Naive thymus-derived CD8-positive, alpha-beta T cell (primary cell): ENCODE results near the gene GPR137. TPM values are rescaled to one million over a fixed set of nuclear protein-coding genes. Genes with fewer than 3 reads are reported as not detected.
A peak's percentile ranks its signal among the peaks of the same experiment; 100 is the strongest.
"Not testable (repeated sequence)": the region's sequence is repeated elsewhere in the genome, so short reads cannot be mapped to it uniquely, and the experiment has no call there.

ENCODE experiments used
- ATAC-seq, 2 donors: fragments of 150-1000 bp; cut with Tn5 transposase in 1 of 2; sonication (Bioruptor Pico), chemical (Tn5 transposase) in 1 of 2; 1 replicate in 1 of 2; 2 replicates in 1 of 2; pipeline ENCODE4 v1.10.0; 2021; ENCODE audit warnings: mild to moderate bottlenecking in 2 of 2, moderate library complexity in 2 of 2
- POLR2A ChIA-PET: fragments of 350-600 bp; sonication (Branson Sonifier 250); formaldehyde crosslinking; loops from one replicate; lab custom pipeline; 2021; ENCODE audit warnings: antibody characterized with exemption; lab: Charles Lee
- DNase-seq, 10 donors: peaks; one replicate each; pipeline versions ENCODE4 v3.0.0 to v3.0.0-alpha.2; 2020 to 2022
- H3K27ac Mint-ChIP-seq, 10 donors: one replicate each; pipeline ENCODE4 v1.8.0; 2020 to 2022; ENCODE audit warnings: mild to moderate bottlenecking in 10 of 10, mixed read lengths in 10 of 10, moderate library complexity in 4 of 10, inconsistent platforms in 1 of 10
- H3K27me3 Mint-ChIP-seq, 5 donors: one replicate each; pipeline ENCODE4 v1.8.0; 2021 to 2022; ENCODE audit warnings: mixed read lengths in 5 of 5
- H3K36me3 Mint-ChIP-seq, 3 donors: one replicate each; pipeline ENCODE4 v1.8.0; 2020 to 2022; ENCODE audit warnings: mixed read lengths in 3 of 3, mild to moderate bottlenecking in 2 of 3, inconsistent platforms in 1 of 3
- H3K4me1 Mint-ChIP-seq, 4 donors: one replicate each; pipeline ENCODE4 v1.8.0; 2021 to 2022; ENCODE audit warnings: mixed read lengths in 4 of 4
- H3K4me3 Mint-ChIP-seq, 10 donors: one replicate each; pipeline ENCODE4 v1.8.0; 2020 to 2022; ENCODE audit warnings: mild to moderate bottlenecking in 10 of 10, mixed read lengths in 10 of 10, moderate library complexity in 6 of 10, inconsistent platforms in 1 of 10
- H3K9me3 Mint-ChIP-seq, 9 donors: one replicate each; pipeline ENCODE4 v1.8.0; 2020 to 2022; ENCODE audit warnings: mixed read lengths in 9 of 9, mild to moderate bottlenecking in 3 of 9, inconsistent platforms in 1 of 9, moderate library complexity in 1 of 9
- polyA plus RNA-seq, 3 donors: library from polyadenylated mRNA; unstranded; fragments of 300-500 nt; fragmentation: Illumina TruSeq; gene quantifications; one replicate each; pipeline ENCODE4 v1.2.3, GENCODE V29; 2021
- total RNA-seq, 8 experiments: library from RNA in 2 of 8; stranded (reverse) in 2 of 8; gene quantifications; one replicate each; pipeline ENCODE4 v1.2.3 and lab custom pipeline; 2021 to 2026

GPR137 gene
- total and polyA plus RNA-seq, 5 experiments from 2014 or later: 4.8 to 33.3 (median 6.9) TPM

GRCh38 chr11:64244107-64244506 lies 41.5 kb upstream of the GPR137 start:
- H3K4me3 Mint-ChIP-seq: peak overlapping the region in 7 of 10 donors; percentile 18 to 96 (median 62)
- peaks cover 19 to 54% (median 50%) of the 10 kb centered on the region in 4 donors for H3K4me1 Mint-ChIP-seq
- no peak for ATAC-seq
- peak overlapping the region in 9 of 10 donors; percentile 11 to 86 (median 52) for H3K27ac Mint-ChIP-seq
- DNase-seq: no peak
- peaks cover 0 to 2% (median 0%) of the 10 kb centered on the region in 3 donors for H3K36me3 Mint-ChIP-seq
- H3K9me3 Mint-ChIP-seq: no peaks in the 10 kb centered on the region
- H3K27me3 Mint-ChIP-seq: no peaks in the 10 kb centered on the region
- POLR2A ChIA-PET: interaction anchor here (0.9 to 13.8 kb wide), 15 partner anchors 8 to 1403 kb away, joined by 3 to 176 read pairs (median 17); partner anchors contain the start of genes BAD, CATSPERZ, DNAJC4 and ESRRA

- no peaks in the 10 kb centered on the region for H3K9me3 Mint-ChIP-seq
- peaks cover 19 to 52% (median 50%) of the 10 kb centered on the region in 4 donors for H3K4me1 Mint-ChIP-seq
- no peak for ATAC-seq
- POLR2A ChIA-PET: interaction anchor here (0.6 to 13.8 kb wide), 17 partner anchors 9 to 693 kb away, joined by 3 to 176 read pairs (median 6); partner anchors contain the start of genes BAD, DNAJC4, FERMT3 and GPR137
- no peak for DNase-seq
- no peaks in the 10 kb centered on the region for H3K27me3 Mint-ChIP-seq
- H3K27ac Mint-ChIP-seq: peak overlapping the region in 7 of 10 donors; percentile 27 to 93 (median 80)
- H3K4me3 Mint-ChIP-seq: peak overlapping the region; percentile 44 to 92 (median 86)
- H3K36me3 Mint-ChIP-seq: peaks cover 0 to 2% (median 0%) of the 10 kb centered on the region in 3 donors
These were observed 40.7 kb upstream of the GPR137 start for GRCh38 chr11:64244966-64245365.

- no peaks in the 10 kb centered on the region for H3K27me3 Mint-ChIP-seq
- ATAC-seq: no peak
These were observed 40.2 kb upstream of the GPR137 start for GRCh38 chr11:64245401-64245796.

DNA sequence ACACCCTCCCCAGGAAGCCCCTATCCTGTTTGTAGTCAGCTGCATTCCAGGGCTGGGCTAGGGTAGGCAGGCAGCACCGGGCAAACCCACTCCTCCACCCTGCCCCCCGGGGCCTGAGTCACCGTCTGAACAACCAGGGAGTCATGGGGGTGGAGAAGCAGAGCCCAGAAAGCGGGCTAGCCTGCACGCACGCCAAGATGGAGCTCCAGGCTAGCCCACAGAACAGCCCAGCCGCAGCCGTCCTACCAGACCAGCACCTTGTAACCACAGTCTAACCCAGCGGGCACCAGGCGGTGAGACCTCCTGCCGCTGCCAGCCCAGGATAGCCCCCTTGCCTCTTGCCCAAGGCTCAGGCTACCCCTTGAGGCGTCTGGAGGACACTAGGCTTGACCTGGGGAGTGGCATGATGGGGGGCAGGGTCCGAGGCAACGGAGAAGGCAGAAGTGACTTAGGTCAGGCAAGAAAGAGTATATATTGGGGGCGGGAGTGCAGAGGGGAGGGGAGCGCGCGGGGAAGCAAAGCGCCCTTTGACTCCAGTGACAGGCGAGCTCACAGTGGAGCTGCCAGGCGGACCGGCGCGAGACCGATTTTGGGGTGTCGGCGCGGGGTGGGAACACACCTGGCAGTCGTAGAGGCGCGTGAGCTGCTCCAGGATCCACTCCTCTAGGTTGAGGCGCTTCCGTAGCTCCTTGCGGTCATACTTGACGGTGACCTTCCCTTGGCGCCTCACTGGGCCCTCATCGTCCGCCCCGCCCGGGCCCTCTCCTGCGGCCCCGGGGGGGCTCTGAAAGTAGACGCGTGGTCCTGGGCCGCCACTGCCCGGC lies 39.6 kb upstream of the GPR137 start:
- H3K4me1 Mint-ChIP-seq: peaks cover 16 to 49% (median 46%) of the 10 kb centered on the region in 4 donors
- POLR2A ChIA-PET: interaction anchor here (0.7 to 13.8 kb wide), 20 partner anchors 8 to 1519 kb away, joined by 3 to 176 read pairs (median 4); partner anchors contain the start of genes BAD, COX8A, DNAJC4 and ESRRA

More at GRCh38 chr11:64245401-64245796, 40.2 kb upstream of the GPR137 start:
- no peaks in the 10 kb centered on the region for H3K9me3 Mint-ChIP-seq
- H3K36me3 Mint-ChIP-seq: peaks cover 0 to 2% (median 0%) of the 10 kb centered on the region in 3 donors
- peaks cover 18 to 49% (median 47%) of the 10 kb centered on the region in 4 donors for H3K4me1 Mint-ChIP-seq
- peak overlapping the region in 9 of 10 donors; percentile 57 to 93 (median 80) for H3K27ac Mint-ChIP-seq
- POLR2A ChIA-PET: interaction anchor here (0.6 to 13.8 kb wide), 16 partner anchors 9 to 694 kb away, joined by 3 to 176 read pairs (median 6); partner anchors contain the start of genes BAD, DNAJC4, FERMT3 and GPR137
- peak in 1 of 10 donors; percentile 52 for DNase-seq
- peak overlapping the region; percentile 79 to 92 (median 88) for H3K4me3 Mint-ChIP-seq

DNA sequence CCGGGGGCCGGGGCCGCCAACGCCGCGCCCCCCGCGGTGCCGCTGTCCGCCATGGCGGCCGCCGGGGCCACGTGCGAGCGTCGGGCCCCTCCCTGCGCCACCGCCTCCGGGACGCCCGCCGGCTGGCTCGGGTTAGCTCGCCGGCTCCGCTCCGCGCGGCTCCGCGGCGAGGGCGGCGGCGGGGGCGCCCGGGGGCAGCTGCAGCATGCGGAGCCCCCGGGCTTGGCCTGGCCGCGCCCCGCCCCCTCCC lies 39.1 kb upstream of the GPR137 start:
- peaks cover 14 to 49% (median 45%) of the 10 kb centered on the region in 4 donors for H3K4me1 Mint-ChIP-seq
- not testable (repeated sequence) for H3K9me3 Mint-ChIP-seq, H3K27me3 Mint-ChIP-seq, H3K36me3 Mint-ChIP-seq
- peak; percentile 24 to 28 for ATAC-seq
- peak in 2 of 10 donors; percentile 35 to 36 for DNase-seq
- POLR2A ChIA-PET: interaction anchor here (0.7 to 13.8 kb wide), 14 partner anchors 13 to 1520 kb away, joined by 3 to 176 read pairs (median 8); partner anchors contain the start of genes BAD, COX8A, DNAJC4 and ESRRA
- H3K4me3 Mint-ChIP-seq: peak overlapping the region in 9 of 10 donors; percentile 78 to 92 (median 88)
- H3K27ac Mint-ChIP-seq: peak overlapping the region in 2 of 10 donors; percentile 73 to 89

More for the DNA sequence above, 39.6 kb upstream of the GPR137 start:
- DNase-seq (peak in 8 of 10 donors; percentile 27 to 76 (median 44)), ATAC-seq (peak in 1 of 2 donors; percentile 0)
- H3K4me3 Mint-ChIP-seq: peak overlapping the region; percentile 79 to 92 (median 88)
- H3K36me3 Mint-ChIP-seq: peaks cover 0 to 2% (median 0%) of the 10 kb centered on the region in 3 donors
- no peaks in the 10 kb centered on the region for H3K9me3 Mint-ChIP-seq
- peak overlapping the region in 9 of 10 donors; percentile 28 to 93 (median 83) for H3K27ac Mint-ChIP-seq
- H3K27me3 Mint-ChIP-seq: no peaks in the 10 kb centered on the region

DNA sequence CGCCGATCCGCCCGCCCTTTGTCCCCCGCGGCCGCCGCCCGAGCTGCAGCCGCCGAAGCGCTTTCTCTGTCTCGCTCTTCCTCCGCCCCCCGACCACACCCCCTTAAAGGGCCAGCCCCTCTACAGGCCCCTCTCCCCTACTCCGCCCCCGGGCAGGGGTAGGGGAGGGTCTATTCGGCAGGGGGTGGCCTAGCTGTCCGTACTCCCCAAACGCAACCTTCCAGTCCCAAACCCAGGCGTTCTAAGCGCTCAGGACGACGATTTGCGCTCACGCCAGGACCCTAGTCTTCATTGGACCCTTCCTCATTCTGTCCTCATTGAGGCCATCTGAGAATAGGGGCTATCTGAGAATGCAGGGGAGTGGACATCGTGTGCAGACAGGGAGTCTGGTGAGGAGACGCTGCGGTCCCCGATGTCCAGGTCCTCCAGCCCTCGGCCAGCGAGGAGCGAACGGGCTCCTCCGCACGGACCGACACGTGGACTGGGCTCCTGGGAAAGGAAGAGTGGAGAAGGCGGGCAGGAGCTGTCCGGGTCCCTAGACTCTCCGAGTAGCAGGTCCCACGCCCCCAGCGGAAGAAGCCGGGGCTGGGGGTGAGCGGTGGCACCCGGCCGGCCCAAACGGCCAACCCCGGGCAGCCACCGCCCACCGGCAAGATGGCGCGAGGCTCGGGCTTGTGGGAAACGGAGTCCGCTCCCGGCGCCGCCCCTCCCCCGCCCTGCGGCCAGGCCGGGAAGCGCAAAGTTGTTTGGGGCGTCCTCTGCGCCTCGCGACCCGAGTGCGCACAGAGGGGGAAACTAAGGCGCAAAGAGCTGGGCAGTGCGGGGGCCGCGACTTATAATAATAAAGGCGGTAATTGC lies 38.5 kb upstream of the GPR137 start, which contains the start of gene PPP1R14B:
Gene PPP1R14B (minus strand): TSS at position 73 of the 858 bp plus-strand sequence. CDS start 270 bp downstream, outside the sequence.
- no peaks in the 10 kb centered on the region for H3K9me3 Mint-ChIP-seq
- POLR2A ChIA-PET: interaction anchor here (0.7 to 13.8 kb wide), 12 partner anchors 10 to 273 kb away, joined by 3 to 176 read pairs (median 16); partner anchors contain the start of genes BAD, COX8A, DNAJC4 and ESRRA
- ATAC-seq (peak; percentile 65 to 69), DNase-seq (peak; percentile 57 to 87 (median 71))
- peak within 1 kb of the TSS; percentile 79 to 92 (median 88) for H3K4me3 Mint-ChIP-seq
- peak within 1 kb of the TSS; percentile 13 to 93 (median 82) for H3K27ac Mint-ChIP-seq
- H3K36me3 Mint-ChIP-seq: peaks cover 0 to 2% (median 0%) of the 10 kb centered on the region in 3 donors
- peaks cover 18 to 53% (median 48%) of the 10 kb centered on the region in 4 donors for H3K4me1 Mint-ChIP-seq
- no peaks in the 10 kb centered on the region for H3K27me3 Mint-ChIP-seq

DNA sequence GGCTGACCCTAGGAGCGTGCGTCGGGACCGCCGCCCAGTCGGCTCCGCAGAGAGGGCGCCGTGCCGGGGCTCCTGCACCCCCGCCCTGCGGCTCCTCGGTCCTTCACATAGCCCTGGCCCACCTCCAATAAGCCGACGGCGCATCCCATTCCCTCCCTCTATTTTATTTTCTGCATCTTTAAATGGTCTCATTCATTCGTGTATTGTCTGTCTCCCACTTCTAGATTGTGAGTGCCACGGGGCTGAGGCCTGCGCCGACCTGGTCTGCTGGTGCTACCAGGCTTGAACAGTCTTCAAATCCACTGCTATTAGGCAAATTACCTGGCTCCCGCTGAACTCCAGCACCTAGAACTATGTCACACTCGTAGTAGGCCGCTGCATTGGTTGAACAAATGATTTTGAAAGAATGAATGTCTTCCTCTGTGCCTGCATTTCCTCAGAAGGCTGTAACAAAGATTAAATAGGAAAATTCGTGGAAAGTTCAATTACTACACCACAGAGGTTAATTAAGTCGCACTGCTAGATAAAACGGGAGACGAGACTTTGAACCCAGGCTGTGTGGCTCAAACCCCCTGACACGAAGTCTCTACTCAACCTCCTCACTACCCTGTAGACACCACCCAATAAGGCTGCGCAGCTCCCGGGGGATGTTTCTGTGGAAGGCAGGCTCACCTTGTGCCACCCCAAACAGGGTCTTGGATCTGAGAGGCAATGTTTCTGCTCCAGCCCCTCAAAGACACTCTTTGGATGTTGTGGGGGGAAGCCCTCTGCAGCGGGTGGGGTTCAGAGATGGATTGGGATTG lies 37.7 kb upstream of the GPR137 start:
- Mint-ChIP-seq H3K9me3 (no peaks in the 10 kb centered on the region), H3K27me3 (no peaks in the 10 kb centered on the region), H3K27ac (peak overlapping the region in 8 of 10 donors; percentile 27 to 75 (median 71)), H3K4me3 (peak overlapping the region; percentile 65 to 92 (median 78)), H3K4me1 (peaks cover 19 to 51% (median 47%) of the 10 kb centered on the region in 4 donors), H3K36me3 (peaks cover 0 to 2% (median 0%) of the 10 kb centered on the region in 3 donors)
- ATAC-seq (no peak), DNase-seq (no peak)
- POLR2A ChIA-PET: interaction anchor here (1.0 to 13.8 kb wide), 8 partner anchors 9 to 274 kb away, joined by 3 to 176 read pairs (median 55); partner anchors contain the start of genes BAD, COX8A, DNAJC4 and FERMT3

GRCh38 chr11:64248578-64248977 lies 37.1 kb upstream of the GPR137 start:
- H3K36me3 Mint-ChIP-seq: no peaks in the 10 kb centered on the region
- H3K9me3 Mint-ChIP-seq: no peaks in the 10 kb centered on the region
- peak overlapping the region in 7 of 10 donors; percentile 20 to 92 (median 79) for H3K4me3 Mint-ChIP-seq
- DNase-seq: no peak
- ATAC-seq: no peak
- POLR2A ChIA-PET: interaction anchor here (8.4 to 13.8 kb wide), 3 partner anchors 21 to 43 kb away, joined by 101 to 176 read pairs (median 113); partner anchors contain the start of genes FERMT3, NUDT22 and TRPT1
- H3K27ac Mint-ChIP-seq: no peak overlapping the region
- peaks cover 16 to 47% (median 42%) of the 10 kb centered on the region in 4 donors for H3K4me1 Mint-ChIP-seq
- no peaks in the 10 kb centered on the region for H3K27me3 Mint-ChIP-seq

DNA sequence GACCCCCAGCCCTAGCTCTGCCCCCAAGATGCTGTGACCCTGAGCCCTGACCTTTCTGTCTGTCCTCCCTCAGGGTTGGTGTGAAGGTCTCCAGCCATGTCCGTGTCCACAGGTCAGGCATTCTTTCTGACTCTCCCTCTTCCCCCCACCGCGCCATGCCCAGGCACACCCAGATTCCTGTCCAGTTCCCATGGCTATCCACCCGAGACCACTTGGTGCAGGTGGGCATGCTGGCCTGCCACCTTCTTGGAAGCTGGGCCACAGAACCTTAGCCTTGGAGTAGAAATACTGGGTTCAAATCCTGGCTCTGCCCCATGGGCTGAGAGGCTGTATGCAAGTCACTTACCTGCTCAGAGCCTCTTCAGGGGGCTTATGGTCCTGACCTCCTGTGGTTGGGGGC lies 36.6 kb upstream of the GPR137 start:
- peak overlapping the region in 7 of 10 donors; percentile 22 to 82 (median 34) for H3K4me3 Mint-ChIP-seq
- POLR2A ChIA-PET: interaction anchor here (8.4 to 13.8 kb wide), 3 partner anchors 20 to 43 kb away, joined by 101 to 176 read pairs (median 113); partner anchors contain the start of genes FERMT3, NUDT22 and TRPT1
- H3K27ac Mint-ChIP-seq: peak overlapping the region in 2 of 10 donors; percentile 38 to 44
- peaks cover 18 to 46% (median 38%) of the 10 kb centered on the region in 4 donors for H3K4me1 Mint-ChIP-seq
- H3K9me3 Mint-ChIP-seq: no peaks in the 10 kb centered on the region
- DNase-seq: no peak
- H3K36me3 Mint-ChIP-seq: no peaks in the 10 kb centered on the region
- no peaks in the 10 kb centered on the region for H3K27me3 Mint-ChIP-seq
- no peak for ATAC-seq

- H3K27me3 Mint-ChIP-seq: no peaks in the 10 kb centered on the region
- peak overlapping the region; percentile 19 to 93 (median 56) for H3K4me3 Mint-ChIP-seq
- no peaks in the 10 kb centered on the region for H3K36me3 Mint-ChIP-seq
- peak overlapping the region in 3 of 10 donors; percentile 25 to 47 (median 35) for H3K27ac Mint-ChIP-seq
- no peak for DNase-seq
- H3K4me1 Mint-ChIP-seq: peaks cover 18 to 46% (median 36%) of the 10 kb centered on the region in 4 donors
- H3K9me3 Mint-ChIP-seq: no peaks in the 10 kb centered on the region
- ATAC-seq: no peak
- POLR2A ChIA-PET: interaction anchor here (0.8 to 13.8 kb wide), 8 partner anchors 9 to 68 kb away, joined by 3 to 176 read pairs (median 6); partner anchors contain the start of genes DNAJC4, FERMT3, FKBP2 and NUDT22
These were observed 35.9 kb upstream of the GPR137 start for GRCh38 chr11:64249563-64250414.
